ENCODE measurements around the gene ZFYVE1.
"Not testable (repeated sequence)": the region's sequence is repeated elsewhere in the genome, so short reads cannot be mapped to it uniquely, and the experiment has no call there.

ZFYVE1 gene

GRCh38 chr14:73026845-73027542 is at the start of gene ZFYVE1:
ZFYVE1 (minus strand) TSS chr14:73027106; CDS start chr14:73024508, 2,598 bp downstream.
- no peaks in the 10 kb centered on the region for H3K9me3 ChIP-seq (ENCODE audit: control insufficient read depth, insufficient read depth, low read length)
- peak within 1 kb of the TSS; percentile 85 for H3K9ac ChIP-seq (ENCODE audit: low read depth, low read length)
- H3K4me1 ChIP-seq (ENCODE audit: insufficient read depth, low read length): peaks cover 8% of the 10 kb centered on the region; the same call in 1 of the 2 replicates
- 0 out of 2 replicates have a peak, but pooled peaks cover 6% of the 10 kb centered on the region for H3K36me3 ChIP-seq (ENCODE audit: insufficient read depth, low read length)

GRCh38 chr14:73069585-73069984 is 42.7 kb upstream of the ZFYVE1 start:
- Histone ChIP-seq H3K4me1 (ENCODE audit: insufficient read depth, low read length) (no peaks in the 10 kb centered on the region), H3K9ac (ENCODE audit: low read depth, low read length) (no peak overlapping the region), H3K36me3 (ENCODE audit: insufficient read depth, low read length) (no peaks in the 10 kb centered on the region), H3K9me3 (ENCODE audit: control insufficient read depth, insufficient read depth, low read length) (no peaks in the 10 kb centered on the region)

- Histone ChIP-seq H3K4me1 (ENCODE audit: insufficient read depth, low read length) (peaks cover 8% of the 10 kb centered on the region; the same call in 1 of the 2 replicates), H3K9ac (ENCODE audit: low read depth, low read length) (peak overlapping the region; percentile 70), H3K36me3 (ENCODE audit: insufficient read depth, low read length) (no peaks in the 10 kb centered on the region), H3K9me3 (ENCODE audit: control insufficient read depth, insufficient read depth, low read length) (no peaks in the 10 kb centered on the region)
Measured at GRCh38 chr14:73058922-73059673, 32.2 kb upstream of the ZFYVE1 start.

GRCh38 chr14:73058224-73058921 is 31.5 kb upstream of the ZFYVE1 start, which contains the start of gene RBM25:
RBM25 (plus strand) TSS chr14:73058534; CDS start chr14:73071642, 13,108 bp downstream.
- Histone ChIP-seq H3K9me3 (ENCODE audit: control insufficient read depth, insufficient read depth, low read length) (no peaks in the 10 kb centered on the region), H3K36me3 (ENCODE audit: insufficient read depth, low read length) (no peaks in the 10 kb centered on the region), H3K4me1 (ENCODE audit: insufficient read depth, low read length) (peaks cover 8% of the 10 kb centered on the region; the same call in 1 of the 2 replicates), H3K9ac (ENCODE audit: low read depth, low read length) (peak within 1 kb of the TSS; percentile 70)

- Histone ChIP-seq H3K9me3 (ENCODE audit: control insufficient read depth, insufficient read depth, low read length) (no peaks in the 10 kb centered on the region), H3K36me3 (ENCODE audit: insufficient read depth, low read length) (no peaks in the 10 kb centered on the region), H3K9ac (ENCODE audit: low read depth, low read length) (peak overlapping the region; percentile 70), H3K4me1 (ENCODE audit: insufficient read depth, low read length) (peaks cover 8% of the 10 kb centered on the region; the same call in 1 of the 2 replicates)
Measured at GRCh38 chr14:73057944-73058223, 31.0 kb upstream of the ZFYVE1 start.

- H3K9ac ChIP-seq (ENCODE audit: low read depth, low read length): no peak overlapping the region
- H3K9me3 ChIP-seq (ENCODE audit: control insufficient read depth, insufficient read depth, low read length): no peaks in the 10 kb centered on the region
- peaks cover 8% of the 10 kb centered on the region; the same call in 1 of the 2 replicates for H3K4me1 ChIP-seq (ENCODE audit: insufficient read depth, low read length)
- H3K36me3 ChIP-seq (ENCODE audit: insufficient read depth, low read length): no peaks in the 10 kb centered on the region
Measured at GRCh38 chr14:73055251-73055650, 28.3 kb upstream of the ZFYVE1 start.

GRCh38 chr14:73049428-73049827 is 22.5 kb upstream of the ZFYVE1 start:
- Histone ChIP-seq H3K9me3 (ENCODE audit: control insufficient read depth, insufficient read depth, low read length) (no peaks in the 10 kb centered on the region), H3K36me3 (ENCODE audit: insufficient read depth, low read length) (no peaks in the 10 kb centered on the region), H3K9ac (ENCODE audit: low read depth, low read length) (no peak overlapping the region), H3K4me1 (ENCODE audit: insufficient read depth, low read length) (no peaks in the 10 kb centered on the region)

GRCh38 chr14:73047808-73048207 is 20.9 kb upstream of the ZFYVE1 start:
- H3K9me3 ChIP-seq (ENCODE audit: control insufficient read depth, insufficient read depth, low read length): no peaks in the 10 kb centered on the region
- no peaks in the 10 kb centered on the region for H3K36me3 ChIP-seq (ENCODE audit: insufficient read depth, low read length)
- no peak overlapping the region for H3K9ac ChIP-seq (ENCODE audit: low read depth, low read length)
- no peaks in the 10 kb centered on the region for H3K4me1 ChIP-seq (ENCODE audit: insufficient read depth, low read length)

- H3K9me3 ChIP-seq (ENCODE audit: control insufficient read depth, insufficient read depth, low read length); H3K36me3 ChIP-seq (ENCODE audit: insufficient read depth, low read length); H3K4me1 ChIP-seq (ENCODE audit: insufficient read depth, low read length); H3K9ac ChIP-seq (ENCODE audit: low read depth, low read length): not testable (repeated sequence)
Measured at GRCh38 chr14:73036706-73037450, 10.0 kb upstream of the ZFYVE1 start.

GRCh38 chr14:73027984-73028383 is 1.1 kb upstream of the ZFYVE1 start:
- Histone ChIP-seq H3K9ac (ENCODE audit: low read depth, low read length) (no peak overlapping the region; the same call in 1 of the 2 replicates), H3K9me3 (ENCODE audit: control insufficient read depth, insufficient read depth, low read length) (no peaks in the 10 kb centered on the region), H3K4me1 (ENCODE audit: insufficient read depth, low read length) (peaks cover 8% of the 10 kb centered on the region; the same call in 1 of the 2 replicates), H3K36me3 (ENCODE audit: insufficient read depth, low read length) (0 out of 2 replicates have a peak, but pooled peaks cover 6% of the 10 kb centered on the region)

GRCh38 chr14:73027546-73027945 is 640 bp upstream of the ZFYVE1 start:
- 0 out of 2 replicates have a peak, but pooled peaks cover 6% of the 10 kb centered on the region for H3K36me3 ChIP-seq (ENCODE audit: insufficient read depth, low read length)
- H3K9ac ChIP-seq (ENCODE audit: low read depth, low read length): peak overlapping the region; percentile 85; the same call in 1 of the 2 replicates
- peaks cover 8% of the 10 kb centered on the region; the same call in 1 of the 2 replicates for H3K4me1 ChIP-seq (ENCODE audit: insufficient read depth, low read length)
- H3K9me3 ChIP-seq (ENCODE audit: control insufficient read depth, insufficient read depth, low read length): no peaks in the 10 kb centered on the region

- peak overlapping the region; percentile 85 for H3K9ac ChIP-seq (ENCODE audit: low read depth, low read length)
- no peaks in the 10 kb centered on the region for H3K9me3 ChIP-seq (ENCODE audit: control insufficient read depth, insufficient read depth, low read length)
- 0 out of 2 replicates have a peak, but pooled peaks cover 6% of the 10 kb centered on the region for H3K36me3 ChIP-seq (ENCODE audit: insufficient read depth, low read length)
- peaks cover 8% of the 10 kb centered on the region; the same call in 1 of the 2 replicates for H3K4me1 ChIP-seq (ENCODE audit: insufficient read depth, low read length)
Measured at GRCh38 chr14:73026243-73026844, 562 bp downstream of the ZFYVE1 start.

- H3K36me3 ChIP-seq (ENCODE audit: insufficient read depth, low read length): 0 out of 2 replicates have a peak, but pooled peaks cover 6% of the 10 kb centered on the region
- H3K9ac ChIP-seq (ENCODE audit: low read depth, low read length): no peak overlapping the region
- peaks cover 8% of the 10 kb centered on the region; the same call in 1 of the 2 replicates for H3K4me1 ChIP-seq (ENCODE audit: insufficient read depth, low read length)
- no peaks in the 10 kb centered on the region for H3K9me3 ChIP-seq (ENCODE audit: control insufficient read depth, insufficient read depth, low read length)
Measured at GRCh38 chr14:73025544-73025943, 1.4 kb downstream of the ZFYVE1 start.
